Endothelial cell of umbilical vein (primary cell): Measurements from ENCODE around the gene USH1G. TPM values are rescaled to one million over a fixed set of nuclear protein-coding genes. Genes with fewer than 3 reads are reported as not detected.

Source experiments
- BruUV-seq: library from RNA; stranded (reverse); fragments of 400-500 nt; replicated peaks from 2 replicates; lab custom pipeline; 2021; lab: Mats Ljungman, UMichigan
- CTCF ChIA-PET: fragments of 300-600, 350-600 bp; sonication (Branson Sonifier 250); formaldehyde crosslinking; loops from one replicate; lab custom pipeline; 2021; ENCODE audit warnings: antibody characterized with exemption, inconsistent platforms; lab: Charles Lee
- POLR2A ChIA-PET: fragments of 300-600, 350-600 bp; sonication (Branson Sonifier 250); formaldehyde crosslinking; loops from one replicate; lab custom pipeline; 2021; ENCODE audit warnings: antibody characterized with exemption, inconsistent platforms; lab: Charles Lee
- DNase-seq: peaks from one replicate; pipeline ENCODE4 v3.0.0-alpha.2; 2011; ENCODE audit warnings: low read depth, low spot score
- FAIRE-seq: peaks from 2 replicates; lab custom pipeline; 2011; peaks lifted over from hg19 to GRCh38; lab: Jason Lieb, UNC
- H2AFZ ChIP-seq: 2 replicates; pipeline ENCODE4 v1.6.0; 2012; ENCODE audit warnings: low read depth, low read length, control low read depth, inconsistent platforms
- H3K27ac ChIP-seq: 2 replicates; pipeline ENCODE4 v1.5.1; 2011; ENCODE audit warnings: low read depth, mild to moderate bottlenecking, control low read depth, low read length, moderate library complexity; ENCODE audit not compliant: insufficient read depth
- H3K27me3 ChIP-seq, 2 experiments: 2 replicates each; pipeline versions ENCODE4 v1.6.0 to v1.6.1; 2011; ENCODE audit warnings: low read length in 2 of 2, mixed read lengths in 1 of 2; ENCODE audit not compliant: control insufficient read depth in 2 of 2, insufficient read depth in 2 of 2
- H3K36me3 ChIP-seq, 2 experiments: 2 replicates in 1 of 2; 3 replicates in 1 of 2; pipeline ENCODE4 v1.5.1; 2011; ENCODE audit warnings: low read length in 2 of 2, mild to moderate bottlenecking in 1 of 2, moderate library complexity in 1 of 2; ENCODE audit not compliant: control insufficient read depth in 2 of 2, insufficient read depth in 2 of 2; ENCODE audit errors: extremely low read depth in 1 of 2
- H3K4me1 ChIP-seq: 3 replicates; pipeline ENCODE4 v1.5.1; 2011; ENCODE audit warnings: mild to moderate bottlenecking, low read length; ENCODE audit not compliant: control insufficient read depth, insufficient read depth; ENCODE audit errors: extremely low read depth
- H3K4me2 ChIP-seq: 2 replicates; pipeline ENCODE4 v1.6.1; 2011; ENCODE audit warnings: low read length, control low read depth, mixed read lengths; ENCODE audit not compliant: insufficient read depth
- H3K4me3 ChIP-seq, 3 experiments: fragments of 200-600 bp in 1 of 3; sonication (generic), shearing (Covaris generic) in 1 of 3; replicated peaks in 1 of 3; 2 replicates each; pipeline ENCODE4 v1.5.1; 2011 to 2016; ENCODE audit warnings: control low read depth in 3 of 3, low read length in 3 of 3, mild to moderate bottlenecking in 2 of 3, inconsistent platforms in 1 of 3, low read depth in 1 of 3, moderate library complexity in 1 of 3; ENCODE audit not compliant: insufficient read depth in 1 of 3
- H3K79me2 ChIP-seq: 2 replicates; pipeline ENCODE4 v1.6.0; 2012; ENCODE audit warnings: low read length, inconsistent platforms; ENCODE audit not compliant: control insufficient read depth, insufficient read depth
- H3K9ac ChIP-seq: replicated peaks from 2 replicates; pipeline ENCODE3; 2011; ENCODE audit warnings: low read length, control low read depth; ENCODE audit not compliant: insufficient read depth; ENCODE audit errors: extremely low read depth
- H3K9me1 ChIP-seq: replicated peaks from 3 replicates; pipeline ENCODE4 v1.6.0; 2011; ENCODE audit warnings: mild to moderate bottlenecking, low read length; ENCODE audit not compliant: control insufficient read depth, insufficient read depth; ENCODE audit errors: extremely low read depth
- H3K9me3 ChIP-seq: replicated peaks from 2 replicates; pipeline ENCODE4 v1.5.1; 2012; ENCODE audit warnings: low read length, inconsistent platforms; ENCODE audit not compliant: control insufficient read depth, insufficient read depth
- H4K20me1 ChIP-seq: replicated peaks from 2 replicates; pipeline ENCODE3; 2011; ENCODE audit warnings: mild to moderate bottlenecking, low read length; ENCODE audit not compliant: control insufficient read depth, insufficient read depth; ENCODE audit errors: extremely low read depth
- CTCF ChIP-seq, 2 donors: IDR thresholded peaks; 1 replicate in 1 of 2; 2 replicates in 1 of 2; pipeline ENCODE4 v1.5.1; 2011; ENCODE audit warnings: low read length in 2 of 2, mild to moderate bottlenecking in 2 of 2, moderate library complexity in 2 of 2, control low read depth in 1 of 2, inconsistent platforms in 1 of 2, low read depth in 1 of 2; ENCODE audit not compliant: insufficient read depth in 1 of 2; ENCODE audit errors: extremely low read depth in 1 of 2
- EZH2 ChIP-seq: IDR thresholded peaks from 2 replicates; pipeline ENCODE4 v1.6.1; 2012; ENCODE audit warnings: borderline replicate concordance, low read depth, mild to moderate bottlenecking, moderate library complexity, low read length, inconsistent platforms; ENCODE audit not compliant: severe bottlenecking
- FOS ChIP-seq: IDR thresholded peaks from 2 replicates; pipeline ENCODE4 v1.6.1; 2011; ENCODE audit warnings: mild to moderate bottlenecking, low read length, moderate library complexity, borderline replicate concordance; ENCODE audit not compliant: insufficient read depth
- GATA2 ChIP-seq: IDR thresholded peaks from 2 replicates; pipeline ENCODE4 v1.7.0; 2011; ENCODE audit warnings: low read depth, mild to moderate bottlenecking, moderate library complexity, mixed read lengths, low read length; ENCODE audit not compliant: insufficient read length, insufficient read depth
- JUN ChIP-seq: IDR thresholded peaks from 2 replicates; pipeline ENCODE4 v1.6.1; 2011; ENCODE audit warnings: borderline replicate concordance, low read depth; ENCODE audit not compliant: insufficient read length, insufficient read depth
- MAX ChIP-seq: IDR thresholded peaks from 2 replicates; pipeline ENCODE4 v1.6.1; 2011; ENCODE audit not compliant: insufficient read depth, insufficient read length
- MYC ChIP-seq: IDR thresholded peaks from one replicate; pipeline ENCODE4 v1.6.1; 2011; ENCODE audit warnings: mild to moderate bottlenecking, low read depth, low read length
- POLR2A ChIP-seq: IDR thresholded peaks from 2 replicates; pipeline ENCODE4 v1.6.1; 2012; ENCODE audit warnings: low read depth, mild to moderate bottlenecking, control low read depth, low read length
- POLR2AphosphoS5 ChIP-seq: IDR thresholded peaks from 2 replicates; pipeline ENCODE4 v1.6.1; 2012; ENCODE audit warnings: low read depth, mild to moderate bottlenecking, control low read depth, low read length, moderate library complexity; ENCODE audit not compliant: insufficient read depth
- dilution Hi-C: fragments of 300-500 bp; cut with MboI; formaldehyde crosslinking; loops from one replicate; pipeline ENCODE4 v1.15.0; 2019; ENCODE audit warnings: low sequenced_read_pairs; ENCODE audit not compliant: extremely low pct_ligation_motif_present
- intact Hi-C: fragments of 100-400 bp; cut with micrococcal nuclease; formaldehyde crosslinking; loops from one replicate; pipeline ENCODE4 v1.10.0; 2022
- polyA plus RNA-seq, 4 experiments: library from polyadenylated mRNA; depleted of rRNA in 3 of 4; stranded (reverse) in 3 of 4; unstranded in 1 of 4; fragments of >200 nt; gene quantifications; 2 replicates each; pipeline versions ENCODE4 v1.2.1 to v1.2.3, GENCODE V29; 2011 to 2012; ENCODE audit warnings: missing spikeins in 1 of 4
- total RNA-seq: library from RNA; stranded (reverse); gene quantifications from 2 replicates; pipeline ENCODE4 v1.2.3, GENCODE V29; 2021

Gene USH1G
- total and polyA plus RNA-seq, 2 donors (not counting 3 experiments of a cell fraction or from before 2014, with no cell fraction given) = not detected

- Histone ChIP-seq H3K9me1 (no peaks in the 10 kb centered on the region), H3K4me1 (no peaks in the 10 kb centered on the region), H3K79me2 (no peaks in the 10 kb centered on the region), H3K27me3 (peaks cover 0 to 2% of the 10 kb centered on the region in 2 experiments), H2AFZ (no peak overlapping the region), H3K4me2 (no peak overlapping the region), H4K20me1 (no peaks in the 10 kb centered on the region), H3K9ac (no peak overlapping the region), H3K36me3 (no peaks in the 10 kb centered on the region), H3K4me3 (no peak overlapping the region), H3K9me3 (no peaks in the 10 kb centered on the region), H3K27ac (no peak overlapping the region)
- no TSS peak for BruUV-seq
- dilution Hi-C loops (no loop called here), intact Hi-C loops (no loop called here)
- POLR2A ChIA-PET = no interaction called here
- TF ChIP-seq POLR2AphosphoS5 = no peak
- TF ChIP-seq FOS = no peak
- no peak for TF ChIP-seq MAX
- no peak for TF ChIP-seq MYC
- TF ChIP-seq CTCF (IDR thresholded peaks at IDR 0.05; ENCODE audit: extremely low read depth in 1 of 2, insufficient read depth in 1 of 2, low read depth in 1 of 2, low read length in 2 of 2) = no peak
- no peak for TF ChIP-seq GATA2
- no peak for TF ChIP-seq EZH2
- no peak for TF ChIP-seq JUN
- TF ChIP-seq POLR2A = no peak
- CTCF ChIA-PET = interaction anchor here (0.9 to 1.7 kb wide), 4 partner anchors 12 to 256 kb away, joined by 3 to 5 read pairs (median 3); no protein-coding TSS in a partner anchor
- DNase-seq = no peak
- no peak for FAIRE-seq
Observed at GRCh38 chr17:74945543-74945942, 22.5 kb upstream of the USH1G start.
